ENCODE results near the gene MAGOH. TPM values are rescaled to one million over a fixed set of nuclear protein-coding genes. Genes with fewer than 3 reads are reported as not detected.

Gene MAGOH
- total and polyA plus RNA-seq, 2 of the 13 experiments (the other 11 are each of a cell fraction or from before 2014, with no cell fraction given), result 24.1 to 87.0 TPM

- no peak for TF ChIP-seq NFIC (IDR thresholded peaks at IDR 0.05; ENCODE audit: low read length)
- TF ChIP-seq LBX2 (CRISPR knock-in tag; IDR thresholded peaks at IDR 0.05; ENCODE audit: borderline replicate concordance), result no peak; the same call in 1 of the 2 replicates
- TF ChIP-seq PRPF4 (IDR thresholded peaks at IDR 0.05; ENCODE audit: low read depth, low read length, poor library complexity, severe bottlenecking), result no peak
- TF ChIP-seq ZSCAN30 (CRISPR knock-in tag; IDR thresholded peaks at IDR 0.05), result no peak
- no peak for TF ChIP-seq DNMT1 (CRISPR knock-in tag; IDR thresholded peaks at IDR 0.05)
- TF ChIP-seq, protein P1, sequence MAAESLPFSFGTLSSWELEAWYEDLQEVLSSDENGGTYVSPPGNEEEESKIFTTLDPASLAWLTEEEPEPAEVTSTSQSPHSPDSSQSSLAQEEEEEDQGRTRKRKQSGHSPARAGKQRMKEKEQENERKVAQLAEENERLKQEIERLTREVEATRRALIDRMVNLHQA (CRISPR knock-in tag; IDR thresholded peaks at IDR 0.05), result peak; percentile 76; the same call in 1 of the 2 replicates
- no peak for TF ChIP-seq MBNL3 (CRISPR knock-in tag; conservative IDR thresholded peaks at IDR 0.05)
- peak; percentile 65 for TF ChIP-seq PHF21A (CRISPR knock-in tag; IDR thresholded peaks at IDR 0.05)
- TF ChIP-seq POLR2G (IDR thresholded peaks at IDR 0.05; ENCODE audit: low read depth, low read length), result peak; percentile 88
- TF ChIP-seq NCOA2 (CRISPR knock-in tag; IDR thresholded peaks at IDR 0.05), result peak; percentile 63; the same call in 1 of the 2 replicates
- no peak for TF ChIP-seq CREBL2 (CRISPR knock-in tag; IDR thresholded peaks at IDR 0.05; ENCODE audit: borderline replicate concordance)
- TF ChIP-seq ZSCAN25 (CRISPR knock-in tag; IDR thresholded peaks at IDR 0.05), result no peak
- TF ChIP-seq ZNF652 (CRISPR knock-in tag; IDR thresholded peaks at IDR 0.05; ENCODE audit: borderline replicate concordance, low read depth), result 0 out of 2 replicates have a peak, but pooled peaks have one; percentile 13
- TF ChIP-seq HOXA3 (CRISPR knock-in tag; IDR thresholded peaks at IDR 0.05), result peak; percentile 99
- no peak for TF ChIP-seq ELF4 (CRISPR knock-in tag; IDR thresholded peaks at IDR 0.05; ENCODE audit: borderline replicate concordance)
- TF ChIP-seq, protein P2, sequence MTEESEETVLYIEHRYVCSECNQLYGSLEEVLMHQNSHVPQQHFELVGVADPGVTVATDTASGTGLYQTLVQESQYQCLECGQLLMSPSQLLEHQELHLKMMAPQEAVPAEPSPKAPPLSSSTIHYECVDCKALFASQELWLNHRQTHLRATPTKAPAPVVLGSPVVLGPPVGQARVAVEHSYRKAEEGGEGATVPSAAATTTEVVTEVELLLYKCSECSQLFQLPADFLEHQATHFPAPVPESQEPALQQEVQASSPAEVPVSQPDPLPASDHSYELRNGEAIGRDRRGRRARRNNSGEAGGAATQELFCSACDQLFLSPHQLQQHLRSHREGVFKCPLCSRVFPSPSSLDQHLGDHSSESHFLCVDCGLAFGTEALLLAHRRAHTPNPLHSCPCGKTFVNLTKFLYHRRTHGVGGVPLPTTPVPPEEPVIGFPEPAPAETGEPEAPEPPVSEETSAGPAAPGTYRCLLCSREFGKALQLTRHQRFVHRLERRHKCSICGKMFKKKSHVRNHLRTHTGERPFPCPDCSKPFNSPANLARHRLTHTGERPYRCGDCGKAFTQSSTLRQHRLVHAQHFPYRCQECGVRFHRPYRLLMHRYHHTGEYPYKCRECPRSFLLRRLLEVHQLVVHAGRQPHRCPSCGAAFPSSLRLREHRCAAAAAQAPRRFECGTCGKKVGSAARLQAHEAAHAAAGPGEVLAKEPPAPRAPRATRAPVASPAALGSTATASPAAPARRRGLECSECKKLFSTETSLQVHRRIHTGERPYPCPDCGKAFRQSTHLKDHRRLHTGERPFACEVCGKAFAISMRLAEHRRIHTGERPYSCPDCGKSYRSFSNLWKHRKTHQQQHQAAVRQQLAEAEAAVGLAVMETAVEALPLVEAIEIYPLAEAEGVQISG (CRISPR knock-in tag; IDR thresholded peaks at IDR 0.05), result peak; percentile 97
- TF ChIP-seq ZBED4 (CRISPR knock-in tag; IDR thresholded peaks at IDR 0.05; ENCODE audit: borderline replicate concordance), result peak; percentile 42; the same call in 1 of the 2 replicates
- TF ChIP-seq ARID3A (IDR thresholded peaks at IDR 0.05; ENCODE audit: low read depth, low read length), result no peak
- TF ChIP-seq ZNF225 (CRISPR knock-in tag; IDR thresholded peaks at IDR 0.05), result no peak
Observed at GRCh38 chr1:53238197-53239155, at the start of gene MAGOH (continued).

Data from HepG2 (cell line).